SK-N-SH treated with all-trans-retinoic acid at 6 μM for 48 hours (cell line): Measurements from ENCODE around the gene RAPGEF1.

ENCODE experiments used
- ATAC-seq: fragments of 200-7000 bp; cut with Tn5 transposase; 3 replicates; pipeline ENCODE4 v1.9.1; 2020; ENCODE audit warnings: mild to moderate bottlenecking, moderate library complexity
- ARNTL ChIP-seq: fragments of 450-650 bp; formaldehyde crosslinking; IDR thresholded peaks from 2 replicates; pipeline ENCODE4 v1.5.0; 2020; ENCODE audit warnings: low read depth, mild to moderate bottlenecking, moderate library complexity, borderline replicate concordance
- BACH2 ChIP-seq: fragments of 250-450 bp; sonication (Bioruptor Pico); IDR thresholded peaks from 2 replicates; pipeline ENCODE4 v1.9.0; 2021; ENCODE audit warnings: mild to moderate bottlenecking, borderline replicate concordance
- CREB5 ChIP-seq: fragments of 250-450 bp; sonication (Bioruptor Pico); IDR thresholded peaks from 2 replicates; pipeline ENCODE4 v1.5.1; 2020; ENCODE audit warnings: low read depth, mild to moderate bottlenecking, moderate library complexity
- ESRRG ChIP-seq: fragments of 250-450 bp; sonication (Bioruptor Pico); IDR thresholded peaks from 2 replicates; pipeline ENCODE4 v1.6.1; 2021; ENCODE audit warnings: mild to moderate bottlenecking
- GLIS3 ChIP-seq: fragments of 250-450 bp; sonication (Bioruptor Pico); IDR thresholded peaks from 2 replicates; pipeline ENCODE4 v1.5.0; 2020; ENCODE audit warnings: mild to moderate bottlenecking, moderate library complexity
- ISL1 ChIP-seq: fragments of 250-450 bp; sonication (Bioruptor Pico); IDR thresholded peaks from 2 replicates; pipeline ENCODE4 v2.1.2; 2022; ENCODE audit warnings: mild to moderate bottlenecking, moderate library complexity
- OSR1 ChIP-seq: fragments of 250-450 bp; sonication (Bioruptor Pico); IDR thresholded peaks from 2 replicates; pipeline ENCODE4 v1.8.0; 2022; ENCODE audit warnings: moderate library complexity, mild to moderate bottlenecking, inconsistent platforms
- POU6F1 ChIP-seq: fragments of 250-450 bp; sonication (Bioruptor Pico); IDR thresholded peaks from 2 replicates; pipeline ENCODE4 v1.8.0; 2021; ENCODE audit warnings: low read depth, mild to moderate bottlenecking, moderate library complexity, borderline replicate concordance
- RARB ChIP-seq: fragments of 250-450 bp; sonication (Bioruptor Pico); IDR thresholded peaks from 2 replicates; pipeline ENCODE4 v1.8.0; 2021; ENCODE audit warnings: mild to moderate bottlenecking, moderate library complexity
- SNAI2 ChIP-seq: fragments of 250-450 bp; sonication (Bioruptor Pico); IDR thresholded peaks from 2 replicates; pipeline ENCODE4 v1.5.0; 2020; ENCODE audit warnings: mild to moderate bottlenecking, moderate library complexity
- TCF4 ChIP-seq: fragments of 250-450 bp; sonication (Bioruptor Pico); IDR thresholded peaks from 2 replicates; pipeline ENCODE4 v1.8.0; 2021; ENCODE audit warnings: mild to moderate bottlenecking, moderate library complexity, borderline replicate concordance
- TOX ChIP-seq: fragments of 250-450 bp; sonication (Bioruptor Pico); IDR thresholded peaks from 2 replicates; pipeline ENCODE4 v1.8.0; 2021; ENCODE audit warnings: mild to moderate bottlenecking, moderate library complexity, borderline replicate concordance
- ZC3H10 ChIP-seq: fragments of 250-450 bp; sonication (Bioruptor Pico); IDR thresholded peaks from 2 replicates; pipeline ENCODE4 v1.5.1; 2021; ENCODE audit warnings: mild to moderate bottlenecking, moderate library complexity
- ZFP3 ChIP-seq: fragments of 250-450 bp; sonication (Bioruptor Pico); IDR thresholded peaks from 2 replicates; pipeline ENCODE4 v1.5.0; 2020; ENCODE audit warnings: mild to moderate bottlenecking, moderate library complexity
- ZFP30 ChIP-seq: fragments of 450-650 bp; formaldehyde crosslinking; IDR thresholded peaks from 2 replicates; pipeline ENCODE4 v1.5.0; 2022; ENCODE audit warnings: mild to moderate bottlenecking, moderate library complexity
- ZNF565 ChIP-seq: fragments of 450-650 bp; formaldehyde crosslinking; conservative IDR thresholded peaks from 2 replicates; pipeline ENCODE4 v1.5.0; 2020; ENCODE audit warnings: low read depth, mild to moderate bottlenecking, moderate library complexity
- ZNF70 ChIP-seq: fragments of 450-650 bp; formaldehyde crosslinking; IDR thresholded peaks from 2 replicates; pipeline ENCODE4 v1.5.0; 2020; ENCODE audit warnings: mild to moderate bottlenecking, moderate library complexity
- ZNF8 ChIP-seq: fragments of 450-650 bp; formaldehyde crosslinking; IDR thresholded peaks from 2 replicates; pipeline ENCODE4 v1.5.0; 2020; ENCODE audit warnings: mild to moderate bottlenecking, moderate library complexity
- TF ChIP-seq, protein P1 (sequence below): fragments of 250-450 bp; sonication (Bioruptor Pico); IDR thresholded peaks from 2 replicates; pipeline ENCODE4 v1.8.0; 2020; ENCODE audit warnings: mild to moderate bottlenecking, moderate library complexity, borderline replicate concordance
- TF ChIP-seq, protein P2 (sequence below): fragments of 250-450 bp; sonication (Bioruptor Pico); IDR thresholded peaks from 2 replicates; pipeline ENCODE4 v1.5.0; 2020; ENCODE audit warnings: mild to moderate bottlenecking, moderate library complexity

RAPGEF1 gene

GRCh38 chr9:131577005-131578000 is 162.6 kb downstream of the RAPGEF1 start:
- no peak for TF ChIP-seq TOX (CRISPR knock-in tag)
- no peak for TF ChIP-seq ZNF8 (CRISPR knock-in tag)
- TF ChIP-seq GLIS3: no peak
- TF ChIP-seq ZC3H10 (CRISPR knock-in tag): no peak
- TF ChIP-seq ZFP3 (CRISPR knock-in tag): no peak
- TF ChIP-seq, protein P1, sequence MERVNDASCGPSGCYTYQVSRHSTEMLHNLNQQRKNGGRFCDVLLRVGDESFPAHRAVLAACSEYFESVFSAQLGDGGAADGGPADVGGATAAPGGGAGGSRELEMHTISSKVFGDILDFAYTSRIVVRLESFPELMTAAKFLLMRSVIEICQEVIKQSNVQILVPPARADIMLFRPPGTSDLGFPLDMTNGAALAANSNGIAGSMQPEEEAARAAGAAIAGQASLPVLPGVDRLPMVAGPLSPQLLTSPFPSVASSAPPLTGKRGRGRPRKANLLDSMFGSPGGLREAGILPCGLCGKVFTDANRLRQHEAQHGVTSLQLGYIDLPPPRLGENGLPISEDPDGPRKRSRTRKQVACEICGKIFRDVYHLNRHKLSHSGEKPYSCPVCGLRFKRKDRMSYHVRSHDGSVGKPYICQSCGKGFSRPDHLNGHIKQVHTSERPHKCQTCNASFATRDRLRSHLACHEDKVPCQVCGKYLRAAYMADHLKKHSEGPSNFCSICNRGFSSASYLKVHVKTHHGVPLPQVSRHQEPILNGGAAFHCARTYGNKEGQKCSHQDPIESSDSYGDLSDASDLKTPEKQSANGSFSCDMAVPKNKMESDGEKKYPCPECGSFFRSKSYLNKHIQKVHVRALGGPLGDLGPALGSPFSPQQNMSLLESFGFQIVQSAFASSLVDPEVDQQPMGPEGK: no peak
- TF ChIP-seq, protein P2, sequence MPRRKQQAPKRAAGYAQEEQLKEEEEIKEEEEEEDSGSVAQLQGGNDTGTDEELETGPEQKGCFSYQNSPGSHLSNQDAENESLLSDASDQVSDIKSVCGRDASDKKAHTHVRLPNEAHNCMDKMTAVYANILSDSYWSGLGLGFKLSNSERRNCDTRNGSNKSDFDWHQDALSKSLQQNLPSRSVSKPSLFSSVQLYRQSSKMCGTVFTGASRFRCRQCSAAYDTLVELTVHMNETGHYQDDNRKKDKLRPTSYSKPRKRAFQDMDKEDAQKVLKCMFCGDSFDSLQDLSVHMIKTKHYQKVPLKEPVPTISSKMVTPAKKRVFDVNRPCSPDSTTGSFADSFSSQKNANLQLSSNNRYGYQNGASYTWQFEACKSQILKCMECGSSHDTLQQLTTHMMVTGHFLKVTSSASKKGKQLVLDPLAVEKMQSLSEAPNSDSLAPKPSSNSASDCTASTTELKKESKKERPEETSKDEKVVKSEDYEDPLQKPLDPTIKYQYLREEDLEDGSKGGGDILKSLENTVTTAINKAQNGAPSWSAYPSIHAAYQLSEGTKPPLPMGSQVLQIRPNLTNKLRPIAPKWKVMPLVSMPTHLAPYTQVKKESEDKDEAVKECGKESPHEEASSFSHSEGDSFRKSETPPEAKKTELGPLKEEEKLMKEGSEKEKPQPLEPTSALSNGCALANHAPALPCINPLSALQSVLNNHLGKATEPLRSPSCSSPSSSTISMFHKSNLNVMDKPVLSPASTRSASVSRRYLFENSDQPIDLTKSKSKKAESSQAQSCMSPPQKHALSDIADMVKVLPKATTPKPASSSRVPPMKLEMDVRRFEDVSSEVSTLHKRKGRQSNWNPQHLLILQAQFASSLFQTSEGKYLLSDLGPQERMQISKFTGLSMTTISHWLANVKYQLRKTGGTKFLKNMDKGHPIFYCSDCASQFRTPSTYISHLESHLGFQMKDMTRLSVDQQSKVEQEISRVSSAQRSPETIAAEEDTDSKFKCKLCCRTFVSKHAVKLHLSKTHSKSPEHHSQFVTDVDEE: no peak
- no peak for TF ChIP-seq RARB (CRISPR knock-in tag)
- TF ChIP-seq TCF4 (CRISPR knock-in tag): no peak
- no peak for TF ChIP-seq ZFP30 (CRISPR knock-in tag)
- no peak for TF ChIP-seq ZNF565 (CRISPR knock-in tag)
- no peak for TF ChIP-seq OSR1 (CRISPR knock-in tag)
- no peak for TF ChIP-seq ZNF70 (CRISPR knock-in tag)
- TF ChIP-seq POU6F1 (CRISPR knock-in tag): no peak
- no peak for TF ChIP-seq ESRRG
- no peak for TF ChIP-seq CREB5 (CRISPR knock-in tag)
- ATAC-seq: no peak

- ATAC-seq: no peak
- TF ChIP-seq BACH2 (CRISPR knock-in tag) (no peak), ZNF8 (CRISPR knock-in tag) (no peak), POU6F1 (CRISPR knock-in tag) (no peak), ARNTL (CRISPR knock-in tag) (no peak), SNAI2 (CRISPR knock-in tag) (no peak), ESRRG (no peak), TOX (CRISPR knock-in tag) (no peak), GLIS3 (no peak), RARB (CRISPR knock-in tag) (no peak), ZNF565 (CRISPR knock-in tag) (no peak), OSR1 (CRISPR knock-in tag) (no peak), CREB5 (CRISPR knock-in tag) (no peak), ZFP30 (CRISPR knock-in tag) (no peak), ISL1 (no peak)
- TF ChIP-seq, protein P2: no peak
Measured at GRCh38 chr9:131575946-131576853, 163.7 kb downstream of the RAPGEF1 start.
